GM23338 (cell line): ENCODE data around the gene ENTPD6. TPM values are rescaled to one million over a fixed set of nuclear protein-coding genes. Genes with fewer than 3 reads are reported as not detected.

Experiments used
- ATAC-seq: fragments of 200-7000 bp; cut with Tn5 transposase; 3 replicates; pipeline ENCODE4 v1.9.1; 2020
- DNase-seq: peaks from one replicate; pipeline ENCODE4 v3.0.0-alpha.2; 2015; ENCODE audit warnings: low spot score
- H2AFZ ChIP-seq: fragments of 200-600 bp; sonication (generic); 2 replicates; pipeline ENCODE4 v1.8.0; 2016; ENCODE audit warnings: antibody characterized with exemption, mild to moderate bottlenecking, moderate library complexity
- H3F3A ChIP-seq: fragments of 200-600 bp; sonication (generic); replicated peaks from 2 replicates; pipeline ENCODE4 v1.8.0; 2017; ENCODE audit warnings: antibody characterized with exemption, mixed run types, low read depth
- H3K27ac ChIP-seq: fragments of 200-600 bp; sonication (generic); 2 replicates; pipeline ENCODE4 v1.6.1; 2016; ENCODE audit warnings: low read depth
- H3K27me3 ChIP-seq: fragments of 200-600 bp; sonication (generic); 2 replicates; pipeline ENCODE4 v1.8.0; 2016; ENCODE audit warnings: mild to moderate bottlenecking, mixed run types, moderate library complexity; ENCODE audit not compliant: insufficient read depth
- H3K36me3 ChIP-seq: fragments of 200-600 bp; sonication (generic); 2 replicates; pipeline ENCODE4 v1.8.0; 2016; ENCODE audit warnings: mild to moderate bottlenecking; ENCODE audit not compliant: insufficient read depth
- H3K4me1 ChIP-seq: fragments of 200-600 bp; sonication (generic); 2 replicates; pipeline ENCODE4 v1.8.0; 2016; ENCODE audit warnings: mild to moderate bottlenecking, moderate library complexity; ENCODE audit not compliant: insufficient read depth
- H3K4me2 ChIP-seq: fragments of 200-600 bp; sonication (generic); 2 replicates; pipeline ENCODE4 v1.7.1; 2017; ENCODE audit warnings: mixed run types
- H3K4me3 ChIP-seq: fragments of 200-600 bp; sonication (generic); 2 replicates; pipeline ENCODE4 v1.6.1; 2016; ENCODE audit warnings: mixed run types
- H3K79me2 ChIP-seq: fragments of 200-600 bp; sonication (generic); replicated peaks from 2 replicates; pipeline ENCODE4 v1.8.0; 2017; ENCODE audit warnings: mild to moderate bottlenecking; ENCODE audit not compliant: insufficient read depth
- H3K9me2 ChIP-seq: fragments of 200-600 bp; sonication (generic); 2 replicates; pipeline ENCODE4 v1.8.0; 2017; ENCODE audit not compliant: insufficient read depth
- H4K20me1 ChIP-seq: fragments of 200-600 bp; sonication (generic); replicated peaks from 2 replicates; pipeline ENCODE4 v1.8.0; 2017; ENCODE audit warnings: mild to moderate bottlenecking; ENCODE audit not compliant: insufficient read depth
- H3K27ac Mint-ChIP-seq: 2 replicates; pipeline ENCODE4 v1.8.0; 2020; ENCODE audit warnings: inconsistent platforms, mild to moderate bottlenecking, moderate library complexity, mixed read lengths
- H3K27me3 Mint-ChIP-seq: 3 replicates; pipeline ENCODE4 v1.8.0; 2022; ENCODE audit warnings: low read depth, mild to moderate bottlenecking, moderate library complexity, mixed read lengths, inconsistent platforms; ENCODE audit not compliant: insufficient read depth, poor library complexity
- H3K36me3 Mint-ChIP-seq: 3 replicates; pipeline ENCODE4 v1.8.0; 2021; ENCODE audit warnings: low read depth, mild to moderate bottlenecking, inconsistent platforms, moderate library complexity, mixed read lengths
- H3K4me1 Mint-ChIP-seq: 3 replicates; pipeline ENCODE4 v1.8.0; 2020; ENCODE audit warnings: mild to moderate bottlenecking, inconsistent platforms, mixed read lengths
- H3K4me3 Mint-ChIP-seq: 3 replicates; pipeline ENCODE4 v1.8.0; 2021; ENCODE audit warnings: moderate library complexity, mild to moderate bottlenecking, inconsistent platforms, mixed read lengths
- H3K9me3 Mint-ChIP-seq: 3 replicates; pipeline ENCODE4 v1.8.0; 2020; ENCODE audit warnings: moderate library complexity, mild to moderate bottlenecking, inconsistent platforms, mixed read lengths
- CREB1 ChIP-seq: fragments of 250-450 bp; sonication (Bioruptor Pico); IDR thresholded peaks from 2 replicates; pipeline ENCODE4 v1.5.0; 2020; ENCODE audit warnings: low read depth, mild to moderate bottlenecking, moderate library complexity
- CTCF ChIP-seq, 2 experiments: fragments of 200-600 bp in 1 of 2; sonication (generic) in 1 of 2; conservative IDR thresholded peaks; 2 replicates each; pipeline versions ENCODE4 v1.5.1 to v1.6.1; 2016 to 2017; ENCODE audit warnings: antibody characterized with exemption in 2 of 2, low read depth in 2 of 2, mild to moderate bottlenecking in 2 of 2, moderate library complexity in 1 of 2
- ETS1 ChIP-seq: IDR thresholded peaks from 2 replicates; pipeline ENCODE4 v1.6.1; 2016; ENCODE audit warnings: antibody characterized with exemption
- EZH2 ChIP-seq: fragments of 200-600 bp; sonication (generic); IDR thresholded peaks from one replicate; pipeline ENCODE4 v1.8.0; 2017; ENCODE audit warnings: antibody characterized with exemption, mild to moderate bottlenecking, low read depth; ENCODE audit not compliant: unreplicated experiment
- EZH2phosphoT487 ChIP-seq: fragments of 200-600 bp; sonication (generic); IDR thresholded peaks from one replicate; pipeline ENCODE4 v1.8.1; 2018; ENCODE audit warnings: antibody characterized with exemption; ENCODE audit not compliant: unreplicated experiment
- JUNB ChIP-seq: IDR thresholded peaks from one replicate; pipeline ENCODE4 v1.6.1; 2016; ENCODE audit warnings: antibody characterized with exemption; ENCODE audit not compliant: unreplicated experiment
- NANOG ChIP-seq: IDR thresholded peaks from 2 replicates; pipeline ENCODE4 v1.6.1; 2016; ENCODE audit warnings: antibody characterized with exemption, borderline replicate concordance
- POLR2AphosphoS5 ChIP-seq: IDR thresholded peaks from 2 replicates; pipeline ENCODE4 v1.6.1; 2016; ENCODE audit warnings: antibody characterized with exemption, low read depth
- REST ChIP-seq: IDR thresholded peaks from one replicate; pipeline ENCODE4 v1.6.1; 2018; ENCODE audit warnings: antibody characterized with exemption; ENCODE audit not compliant: unreplicated experiment
- STAT1 ChIP-seq: IDR thresholded peaks from one replicate; pipeline ENCODE4 v1.6.1; 2016; ENCODE audit warnings: antibody characterized with exemption; ENCODE audit not compliant: unreplicated experiment
- ZNF114 ChIP-seq: fragments of 250-450 bp; sonication (Bioruptor Pico); IDR thresholded peaks from 2 replicates; pipeline ENCODE4 v1.5.0; 2020; ENCODE audit warnings: mild to moderate bottlenecking, moderate library complexity
- ZNF331 ChIP-seq: fragments of 250-450 bp; sonication (Bioruptor Pico); IDR thresholded peaks from 2 replicates; pipeline ENCODE4 v1.5.0; 2020; ENCODE audit warnings: low read depth, mild to moderate bottlenecking, moderate library complexity
- ZNF462 ChIP-seq: fragments of 250-450 bp; sonication (Bioruptor Pico); IDR thresholded peaks from 2 replicates; pipeline ENCODE4 v1.5.0; 2020; ENCODE audit warnings: mild to moderate bottlenecking, moderate library complexity
- polyA plus RNA-seq: library from polyadenylated mRNA; unstranded; fragments of >200 nt; fragmentation: Nextera tagmentation; extraction: Ambion mirVana; gene quantifications from 2 replicates; pipeline ENCODE4 v1.2.1, GENCODE V29; 2016
- total RNA-seq: library from RNA; depleted of rRNA; stranded (reverse); fragments of >200 nt; shearing (Covaris generic); gene quantifications from 2 replicates; pipeline ENCODE4 v1.2.3, GENCODE V29; 2014

The ENTPD6 gene
- total and polyA plus RNA-seq, 2 experiments from 2014 or later, result 19.3 to 45.9 TPM

GRCh38 chr20:25248786-25249172, 53.3 kb downstream of the ENTPD6 start:
- peaks cover 47% of the 10 kb centered on the region for H3K4me1 Mint-ChIP-seq
- Histone ChIP-seq H3K79me2 (peaks cover 49% of the 10 kb centered on the region), H3K27me3 (peaks cover 11% of the 10 kb centered on the region; the same call in 1 of the 2 replicates), H2AFZ (peak overlapping the region; percentile 92), H3K36me3 (no peaks in the 10 kb centered on the region), H3K4me3 (peak overlapping the region; percentile 93), H3K4me2 (peak overlapping the region; percentile 85), H3K27ac (peak overlapping the region; percentile 77; the same call in 1 of the 2 replicates), H4K20me1 (peaks cover 29% of the 10 kb centered on the region; the same call in 1 of the 2 replicates), H3F3A (0 out of 2 replicates have a peak, but pooled peaks cover 7% of the 10 kb centered on the region), H3K9me2 (no peaks in the 10 kb centered on the region), H3K4me1 (peaks cover 16% of the 10 kb centered on the region)
- peaks cover 3% of the 10 kb centered on the region; the same call in 2 of the 3 replicates for H3K36me3 Mint-ChIP-seq
- DNase-seq (no peak), ATAC-seq (no peak)
- peak overlapping the region; percentile 87 for H3K27ac Mint-ChIP-seq
- H3K9me3 Mint-ChIP-seq, result no peaks in the 10 kb centered on the region; the same call in 2 of the 3 replicates
- peak overlapping the region; percentile 90 for H3K4me3 Mint-ChIP-seq
- TF ChIP-seq ZNF462 (CRISPR knock-in tag) (no peak), STAT1 (no peak), POLR2AphosphoS5 (no peak), JUNB (no peak), CREB1 (CRISPR knock-in tag) (no peak), NANOG (no peak), EZH2 (no peak), ZNF331 (CRISPR knock-in tag) (no peak), ETS1 (no peak), REST (no peak), CTCF (conservative IDR thresholded peaks at IDR 0.05; ENCODE audit: low read depth in 2 of 2) (no peak), EZH2phosphoT487 (no peak), ZNF114 (no peak)
- H3K27me3 Mint-ChIP-seq, result peaks cover 16% of the 10 kb centered on the region
